ENCODE measurements around the gene ZNF362.

ZNF362 gene

GRCh38 chr1:33342041-33342723, 85.9 kb downstream of the ZNF362 start (continued):
- TF ChIP-seq, protein P1, sequence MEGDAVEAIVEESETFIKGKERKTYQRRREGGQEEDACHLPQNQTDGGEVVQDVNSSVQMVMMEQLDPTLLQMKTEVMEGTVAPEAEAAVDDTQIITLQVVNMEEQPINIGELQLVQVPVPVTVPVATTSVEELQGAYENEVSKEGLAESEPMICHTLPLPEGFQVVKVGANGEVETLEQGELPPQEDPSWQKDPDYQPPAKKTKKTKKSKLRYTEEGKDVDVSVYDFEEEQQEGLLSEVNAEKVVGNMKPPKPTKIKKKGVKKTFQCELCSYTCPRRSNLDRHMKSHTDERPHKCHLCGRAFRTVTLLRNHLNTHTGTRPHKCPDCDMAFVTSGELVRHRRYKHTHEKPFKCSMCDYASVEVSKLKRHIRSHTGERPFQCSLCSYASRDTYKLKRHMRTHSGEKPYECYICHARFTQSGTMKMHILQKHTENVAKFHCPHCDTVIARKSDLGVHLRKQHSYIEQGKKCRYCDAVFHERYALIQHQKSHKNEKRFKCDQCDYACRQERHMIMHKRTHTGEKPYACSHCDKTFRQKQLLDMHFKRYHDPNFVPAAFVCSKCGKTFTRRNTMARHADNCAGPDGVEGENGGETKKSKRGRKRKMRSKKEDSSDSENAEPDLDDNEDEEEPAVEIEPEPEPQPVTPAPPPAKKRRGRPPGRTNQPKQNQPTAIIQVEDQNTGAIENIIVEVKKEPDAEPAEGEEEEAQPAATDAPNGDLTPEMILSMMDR (tag by site-specific recombination; IDR thresholded peaks at IDR 0.05), result no peak
- TF ChIP-seq ZNF76 (tag by site-specific recombination; IDR thresholded peaks at IDR 0.05; ENCODE audit: borderline replicate concordance, low read depth), result no peak
- TF ChIP-seq ZNF132 (tag by site-specific recombination; IDR thresholded peaks at IDR 0.05; ENCODE audit: borderline replicate concordance), result no peak
- TF ChIP-seq ZNF580 (tag by site-specific recombination; IDR thresholded peaks at IDR 0.05), result no peak
- no peak for TF ChIP-seq ZNF560 (tag by site-specific recombination; IDR thresholded peaks at IDR 0.05; ENCODE audit: borderline replicate concordance)
- no peak for TF ChIP-seq ZNF704 (tag by site-specific recombination; IDR thresholded peaks at IDR 0.05)
- TF ChIP-seq, protein P2, sequence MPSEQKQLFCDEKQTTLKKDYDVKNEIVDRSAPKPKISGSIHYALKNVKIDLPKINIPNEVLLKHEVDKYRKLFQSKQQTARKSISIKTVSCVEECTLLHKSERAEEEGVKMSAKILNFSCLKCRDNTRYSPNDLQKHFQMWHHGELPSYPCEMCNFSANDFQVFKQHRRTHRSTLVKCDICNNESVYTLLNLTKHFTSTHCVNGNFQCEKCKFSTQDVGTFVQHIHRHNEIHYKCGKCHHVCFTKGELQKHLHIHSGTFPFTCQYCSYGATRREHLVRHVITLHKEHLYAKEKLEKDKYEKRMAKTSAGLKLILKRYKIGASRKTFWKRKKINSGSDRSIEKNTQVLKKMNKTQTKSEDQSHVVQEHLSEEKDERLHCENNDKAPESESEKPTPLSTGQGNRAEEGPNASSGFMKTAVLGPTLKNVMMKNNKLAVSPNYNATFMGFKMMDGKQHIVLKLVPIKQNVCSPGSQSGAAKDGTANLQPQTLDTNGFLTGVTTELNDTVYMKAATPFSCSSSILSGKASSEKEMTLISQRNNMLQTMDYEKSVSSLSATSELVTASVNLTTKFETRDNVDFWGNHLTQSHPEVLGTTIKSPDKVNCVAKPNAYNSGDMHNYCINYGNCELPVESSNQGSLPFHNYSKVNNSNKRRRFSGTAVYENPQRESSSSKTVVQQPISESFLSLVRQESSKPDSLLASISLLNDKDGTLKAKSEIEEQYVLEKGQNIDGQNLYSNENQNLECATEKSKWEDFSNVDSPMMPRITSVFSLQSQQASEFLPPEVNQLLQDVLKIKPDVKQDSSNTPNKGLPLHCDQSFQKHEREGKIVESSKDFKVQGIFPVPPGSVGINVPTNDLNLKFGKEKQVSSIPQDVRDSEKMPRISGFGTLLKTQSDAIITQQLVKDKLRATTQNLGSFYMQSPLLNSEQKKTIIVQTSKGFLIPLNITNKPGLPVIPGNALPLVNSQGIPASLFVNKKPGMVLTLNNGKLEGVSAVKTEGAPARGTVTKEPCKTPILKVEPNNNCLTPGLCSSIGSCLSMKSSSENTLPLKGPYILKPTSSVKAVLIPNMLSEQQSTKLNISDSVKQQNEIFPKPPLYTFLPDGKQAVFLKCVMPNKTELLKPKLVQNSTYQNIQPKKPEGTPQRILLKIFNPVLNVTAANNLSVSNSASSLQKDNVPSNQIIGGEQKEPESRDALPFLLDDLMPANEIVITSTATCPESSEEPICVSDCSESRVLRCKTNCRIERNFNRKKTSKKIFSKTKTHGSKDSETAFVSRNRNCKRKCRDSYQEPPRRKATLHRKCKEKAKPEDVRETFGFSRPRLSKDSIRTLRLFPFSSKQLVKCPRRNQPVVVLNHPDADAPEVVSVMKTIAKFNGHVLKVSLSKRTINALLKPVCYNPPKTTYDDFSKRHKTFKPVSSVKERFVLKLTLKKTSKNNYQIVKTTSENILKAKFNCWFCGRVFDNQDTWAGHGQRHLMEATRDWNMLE (tag by site-specific recombination; conservative IDR thresholded peaks at IDR 0.05; ENCODE audit: low read depth), result no peak
- no peak for TF ChIP-seq ZNF426 (tag by site-specific recombination; IDR thresholded peaks at IDR 0.05)
- no peak for TF ChIP-seq ZNF777 (tag by site-specific recombination; IDR thresholded peaks at IDR 0.05; ENCODE audit: borderline replicate concordance)
- TF ChIP-seq ZNF114 (tag by site-specific recombination; IDR thresholded peaks at IDR 0.05), result no peak
- TF ChIP-seq ZNF600 (tag by site-specific recombination; IDR thresholded peaks at IDR 0.05), result peak; percentile 95
- no peak for TF ChIP-seq ZBTB10 (tag by site-specific recombination; IDR thresholded peaks at IDR 0.05)
- TF ChIP-seq ZNF174 (tag by site-specific recombination; IDR thresholded peaks at IDR 0.05), result no peak
- TF ChIP-seq ZNF639 (tag by site-specific recombination; IDR thresholded peaks at IDR 0.05), result no peak; the same call in 1 of the 2 replicates
- TF ChIP-seq ZNF561 (tag by site-specific recombination; IDR thresholded peaks at IDR 0.05; ENCODE audit: borderline replicate concordance), result peak; percentile 82; the same call in 1 of the 2 replicates
- no peak for TF ChIP-seq ZNF433 (tag by site-specific recombination; IDR thresholded peaks at IDR 0.05; ENCODE audit: low read depth)
- TF ChIP-seq ZNF747 (tag by site-specific recombination; IDR thresholded peaks at IDR 0.05), result no peak
- TF ChIP-seq ZNF157 (tag by site-specific recombination; IDR thresholded peaks at IDR 0.05), result no peak
- TF ChIP-seq ZNF202 (tag by site-specific recombination; IDR thresholded peaks at IDR 0.05; ENCODE audit: borderline replicate concordance), result no peak
- TF ChIP-seq ZNF10 (tag by site-specific recombination; IDR thresholded peaks at IDR 0.05), result no peak
- peak; percentile 31; the same call in 1 of the 2 replicates for TF ChIP-seq ZNF843 (tag by site-specific recombination; IDR thresholded peaks at IDR 0.05)
- no peak for TF ChIP-seq ZNF701 (tag by site-specific recombination; IDR thresholded peaks at IDR 0.05)
- TF ChIP-seq, protein P3, sequence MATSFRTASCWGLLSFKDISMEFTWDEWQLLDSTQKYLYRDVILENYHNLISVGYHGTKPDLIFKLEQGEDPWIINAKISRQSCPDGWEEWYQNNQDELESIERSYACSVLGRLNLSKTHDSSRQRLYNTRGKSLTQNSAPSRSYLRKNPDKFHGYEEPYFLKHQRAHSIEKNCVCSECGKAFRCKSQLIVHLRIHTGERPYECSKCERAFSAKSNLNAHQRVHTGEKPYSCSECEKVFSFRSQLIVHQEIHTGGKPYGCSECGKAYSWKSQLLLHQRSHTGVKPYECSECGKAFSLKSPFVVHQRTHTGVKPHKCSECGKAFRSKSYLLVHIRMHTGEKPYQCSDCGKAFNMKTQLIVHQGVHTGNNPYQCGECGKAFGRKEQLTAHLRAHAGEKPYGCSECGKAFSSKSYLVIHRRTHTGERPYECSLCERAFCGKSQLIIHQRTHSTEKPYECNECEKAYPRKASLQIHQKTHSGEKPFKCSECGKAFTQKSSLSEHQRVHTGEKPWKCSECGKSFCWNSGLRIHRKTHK (tag by site-specific recombination; IDR thresholded peaks at IDR 0.05), result no peak

All from HEK293 (cell line).